LNCaP clone FGC (cell line): ENCODE results near the gene VARS2.

Source experiments
- DNase-seq: peaks from one replicate; pipeline ENCODE4 v3.0.0-alpha.2; 2011; ENCODE audit warnings: low read depth
- H3K4me3 ChIP-seq: 2 replicates; pipeline ENCODE4 v1.5.1; 2011; ENCODE audit warnings: mild to moderate bottlenecking, low read depth, low read length, control low read depth
- TF ChIP-seq, protein P1 (sequence below): IDR thresholded peaks from 2 replicates; pipeline ENCODE4 v1.5.1; 2012; ENCODE audit warnings: mild to moderate bottlenecking; ENCODE audit not compliant: control insufficient read depth, insufficient read depth; ENCODE audit errors: extremely low read depth

The VARS2 gene

GRCh38 chr6:30889921-30890645, 24.0 kb upstream of the VARS2 start:
- H3K4me3 ChIP-seq = no peak overlapping the region
- TF ChIP-seq, protein P1, sequence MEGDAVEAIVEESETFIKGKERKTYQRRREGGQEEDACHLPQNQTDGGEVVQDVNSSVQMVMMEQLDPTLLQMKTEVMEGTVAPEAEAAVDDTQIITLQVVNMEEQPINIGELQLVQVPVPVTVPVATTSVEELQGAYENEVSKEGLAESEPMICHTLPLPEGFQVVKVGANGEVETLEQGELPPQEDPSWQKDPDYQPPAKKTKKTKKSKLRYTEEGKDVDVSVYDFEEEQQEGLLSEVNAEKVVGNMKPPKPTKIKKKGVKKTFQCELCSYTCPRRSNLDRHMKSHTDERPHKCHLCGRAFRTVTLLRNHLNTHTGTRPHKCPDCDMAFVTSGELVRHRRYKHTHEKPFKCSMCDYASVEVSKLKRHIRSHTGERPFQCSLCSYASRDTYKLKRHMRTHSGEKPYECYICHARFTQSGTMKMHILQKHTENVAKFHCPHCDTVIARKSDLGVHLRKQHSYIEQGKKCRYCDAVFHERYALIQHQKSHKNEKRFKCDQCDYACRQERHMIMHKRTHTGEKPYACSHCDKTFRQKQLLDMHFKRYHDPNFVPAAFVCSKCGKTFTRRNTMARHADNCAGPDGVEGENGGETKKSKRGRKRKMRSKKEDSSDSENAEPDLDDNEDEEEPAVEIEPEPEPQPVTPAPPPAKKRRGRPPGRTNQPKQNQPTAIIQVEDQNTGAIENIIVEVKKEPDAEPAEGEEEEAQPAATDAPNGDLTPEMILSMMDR = no peak
- no peak for DNase-seq

- TF ChIP-seq, protein P1 = no peak
- no peak for DNase-seq
- no peak overlapping the region for H3K4me3 ChIP-seq
These were observed 23.2 kb upstream of the VARS2 start for GRCh38 chr6:30890646-30891449.

DNA sequence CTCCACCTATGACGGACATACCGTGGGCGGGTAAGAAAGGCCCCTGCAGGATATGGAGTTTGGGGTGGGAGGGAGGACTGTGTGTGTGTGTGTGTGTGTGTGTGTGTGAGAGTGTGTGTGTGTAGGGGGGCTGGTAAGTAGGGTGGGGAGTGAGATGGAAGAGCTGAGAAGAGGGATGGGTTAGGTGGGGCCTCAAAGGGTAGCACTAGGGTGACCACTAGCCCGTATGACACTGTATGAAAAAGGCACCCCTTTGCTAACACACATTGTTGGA, 22.7 kb upstream of the VARS2 start:
- DNase-seq = no peak
- H3K4me3 ChIP-seq = no peak overlapping the region
- TF ChIP-seq, protein P1 = no peak

- no peak for DNase-seq
- TF ChIP-seq, protein P1 = no peak
- H3K4me3 ChIP-seq = no peak overlapping the region
These were observed 22.1 kb upstream of the VARS2 start for GRCh38 chr6:30891816-30892538.

GRCh38 chr6:30893001-30893591, 20.9 kb upstream of the VARS2 start:
- no peak overlapping the region for H3K4me3 ChIP-seq
- DNase-seq = no peak
- TF ChIP-seq, protein P1 = no peak

- TF ChIP-seq, protein P1 = no peak
- H3K4me3 ChIP-seq = no peak overlapping the region
- DNase-seq = no peak
These were observed 20.4 kb upstream of the VARS2 start for GRCh38 chr6:30893666-30894065.
